Measurements from ENCODE around the gene MCU. TPM values are rescaled to one million over a fixed set of nuclear protein-coding genes. Genes with fewer than 3 reads are reported as not detected.

The MCU gene
- total and polyA plus RNA-seq, 2 of the 8 experiments (the other 6 are each of a cell fraction or from before 2014, with no cell fraction given): 51.6 to 62.2 TPM

GRCh38 chr10:72762042-72762441, 70.1 kb downstream of the MCU start:
- Histone ChIP-seq H3K79me2 (ENCODE audit: control insufficient read depth in 1 of 2, insufficient read depth in 2 of 2, low read length in 2 of 2) (peaks cover 0 to 78% of the 10 kb centered on the region in 2 experiments; a peak in 2 of 4 replicates), H2BK120ac (replicated peaks; ENCODE audit: low read depth, low read length) (no peak overlapping the region), H3K14ac (ENCODE audit: insufficient read length) (no peak overlapping the region), H2AFZ (ENCODE audit: low read length) (no peak overlapping the region), H3K4ac (replicated peaks; ENCODE audit: insufficient read length, low read depth, low read length) (no peak overlapping the region), H3K23me2 (ENCODE audit: low read depth, low read length) (no peaks in the 10 kb centered on the region), H3K4me2 (ENCODE audit: insufficient read depth in 1 of 2, low read depth in 2 of 2, low read length in 2 of 2) (no peak overlapping the region), H2BK12ac (ENCODE audit: low read depth, low read length) (no peak overlapping the region), H4K8ac (ENCODE audit: extremely low read depth, insufficient read depth, low read length) (no peak overlapping the region), H2BK20ac (ENCODE audit: low read length) (no peak overlapping the region), H4K5ac (ENCODE audit: insufficient read length, low read depth, low read length) (no peak overlapping the region), H2BK15ac (ENCODE audit: low read length) (no peak overlapping the region), H2BK5ac (ENCODE audit: low read depth, low read length) (no peak overlapping the region), H3K18ac (ENCODE audit: extremely low read depth, low read length) (no peak overlapping the region), H3K56ac (replicated peaks; ENCODE audit: insufficient read length, low read depth, low read length) (no peak overlapping the region), H3K23ac (ENCODE audit: insufficient read length) (no peak overlapping the region), H3K9me3 (ENCODE audit: insufficient read depth in 2 of 2, low read depth in 1 of 2, low read length in 1 of 2) (no peaks in the 10 kb centered on the region), H3K27me3 (replicated peaks in 1 of 4; ENCODE audit: control insufficient read depth in 3 of 4, extremely low read depth in 1 of 4, insufficient read depth in 3 of 4, low read length in 3 of 4) (no peaks in the 10 kb centered on the region), H4K91ac (replicated peaks; ENCODE audit: insufficient read length, low read length) (no peak overlapping the region), H2AK5ac (ENCODE audit: low read depth, low read length) (no peak overlapping the region), H3K4me1 (replicated peaks in 1 of 4; ENCODE audit: control insufficient read depth in 3 of 4, insufficient read depth in 4 of 4, low read length in 3 of 4) (peaks cover 8 to 19% (median 13%) of the 10 kb centered on the region in 4 experiments; a peak in 6 of 7 replicates), H3K79me1 (ENCODE audit: low read depth, low read length) (no peaks in the 10 kb centered on the region), H3K36me3 (ENCODE audit: control insufficient read depth in 2 of 4, insufficient read depth in 4 of 4, low read length in 3 of 4) (no peaks in the 10 kb centered on the region), H3K4me3 (ENCODE audit: extremely low read depth in 1 of 4, insufficient read depth in 2 of 4, low read depth in 3 of 4, low read length in 4 of 4) (no peak overlapping the region), H3K27ac (ENCODE audit: low read depth, low read length) (no peak overlapping the region), H3K9ac (replicated peaks in 1 of 4; ENCODE audit: extremely low read depth in 1 of 4, low read depth in 3 of 4, low read length in 3 of 4) (no peak overlapping the region), H4K20me1 (replicated peaks in 1 of 2; ENCODE audit: control insufficient read depth in 1 of 2, insufficient read depth in 2 of 2, low read length in 2 of 2) (no peaks in the 10 kb centered on the region)
- DNase-seq (ENCODE audit: low read depth in 1 of 2, low spot score in 2 of 2): no peak
- POLR2A ChIA-PET (ENCODE audit: partially characterized antibody): no interaction called here
- CTCF ChIA-PET (ENCODE audit: partially characterized antibody): interaction anchor here (0.6 kb wide), 1 partner anchor 33 kb away, joined by 3 read pairs; no protein-coding TSS in a partner anchor
- FAIRE-seq: no peak
- no peak for TF ChIP-seq CTBP2 (IDR thresholded peaks at IDR 0.05; ENCODE audit: borderline replicate concordance, insufficient read depth, insufficient read length, low read length)
- no peak for TF ChIP-seq SIX5 (IDR thresholded peaks at IDR 0.05; ENCODE audit: low read depth, low read length)
- TF ChIP-seq SUZ12 (IDR thresholded peaks at IDR 0.05; ENCODE audit: low read length): no peak
- TF ChIP-seq SIN3A (conservative IDR thresholded peaks at IDR 0.05 in 1 of 2, IDR thresholded peaks at IDR 0.05 in 1 of 2; ENCODE audit: low read depth in 1 of 2, low read length in 2 of 2): no peak
- no peak for TF ChIP-seq SIRT6 (IDR thresholded peaks at IDR 0.05; ENCODE audit: low read length)
- no peak for TF ChIP-seq GABPA (IDR thresholded peaks at IDR 0.05; ENCODE audit: borderline replicate concordance, insufficient read depth, low read length)
- no peak for TF ChIP-seq CHD2 (IDR thresholded peaks at IDR 0.05; ENCODE audit: low read length)
- TF ChIP-seq TBP (IDR thresholded peaks at IDR 0.05; ENCODE audit: low read depth, low read length): no peak
- no peak for TF ChIP-seq EP300 (IDR thresholded peaks at IDR 0.05; ENCODE audit: borderline replicate concordance in 1 of 2, low read depth in 2 of 2, low read length in 2 of 2)
- no peak for TF ChIP-seq FOSL1 (IDR thresholded peaks at IDR 0.05; ENCODE audit: insufficient read depth, low read depth, low read length)
- no peak for TF ChIP-seq CTCF (IDR thresholded peaks at IDR 0.05; ENCODE audit: control extremely low read depth in 1 of 3, insufficient read depth in 1 of 3, low read depth in 1 of 3, low read length in 3 of 3)
- no peak for TF ChIP-seq PHF8 (conservative IDR thresholded peaks at IDR 0.05; ENCODE audit: low read depth, low read length)
